SU-DHL-6 (cell line): ENCODE results near the gene ATP10A.

Experiments
- CTCF ChIP-seq: fragments of 200-600 bp; sonication (generic); IDR thresholded peaks from one replicate; pipeline ENCODE4 v1.5.1; 2017; ENCODE audit warnings: antibody characterized with exemption, mild to moderate bottlenecking, low read length, moderate library complexity; ENCODE audit not compliant: insufficient read depth, poor library complexity, severe bottlenecking
- EZH2phosphoT487 ChIP-seq: fragments of 200-600 bp; sonication (generic), shearing (Covaris generic); conservative IDR thresholded peaks from 2 replicates; pipeline ENCODE4 v1.6.1; 2018; ENCODE audit warnings: mild to moderate bottlenecking, antibody characterized with exemption, low read length, moderate library complexity, mixed read lengths

- TF ChIP-seq CTCF (no peak), EZH2phosphoT487 (no peak)
Observed at GRCh38 chr15:25717457-25718168, 145.5 kb downstream of the ATP10A start.
